Measurements from ENCODE around the gene ASPG. TPM values are rescaled to one million over a fixed set of nuclear protein-coding genes. Genes with fewer than 3 reads are reported as not detected.

The ASPG gene
- total and polyA plus RNA-seq, 2 of the 13 experiments (the other 11 are each of a cell fraction or from before 2014, with no cell fraction given), result not detected

DNA sequence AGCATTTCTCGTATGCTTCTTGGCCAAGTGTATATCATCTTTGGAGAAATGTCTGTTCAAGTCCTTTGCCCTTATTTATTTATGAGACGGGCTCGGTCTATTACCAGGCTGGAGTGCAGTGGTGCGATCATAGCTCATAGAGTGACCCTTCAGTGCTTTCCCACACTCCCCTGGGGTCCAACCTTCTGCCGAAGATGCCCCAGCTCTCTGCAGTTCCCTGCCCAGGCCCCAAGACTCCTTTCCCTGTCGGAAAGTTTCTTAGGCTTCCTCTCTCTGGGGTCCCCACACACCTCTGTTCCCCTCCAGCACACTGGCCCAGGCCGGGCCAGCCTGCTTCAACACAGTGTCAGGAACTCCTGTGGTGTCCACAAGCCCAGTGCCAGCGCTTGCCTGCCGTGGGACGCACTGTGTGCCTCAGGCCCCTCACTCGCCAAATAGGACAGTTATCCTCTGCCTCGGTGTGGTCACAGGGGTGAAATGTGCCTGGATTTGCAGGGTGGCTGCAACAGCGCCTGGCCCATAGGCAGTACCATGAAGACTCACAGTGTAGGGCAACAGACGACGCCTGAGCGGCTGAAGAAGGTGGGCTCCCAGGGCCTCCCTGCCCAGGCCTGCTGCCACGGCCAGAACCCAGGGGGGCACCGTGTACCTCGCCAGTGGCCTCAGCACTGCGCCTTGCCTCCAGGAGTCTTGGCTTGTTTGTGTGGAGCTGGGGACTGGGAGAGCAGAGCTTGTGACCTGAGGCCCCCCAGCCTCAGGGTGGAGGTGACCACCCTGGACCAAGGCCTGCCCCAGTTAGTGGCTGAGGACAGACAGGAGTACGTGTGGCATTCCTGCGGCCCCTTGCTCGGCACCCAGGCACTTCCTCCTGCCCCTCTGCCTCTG, 4.9 kb upstream of the ASPG start (continued):
- TF ChIP-seq, protein P1, sequence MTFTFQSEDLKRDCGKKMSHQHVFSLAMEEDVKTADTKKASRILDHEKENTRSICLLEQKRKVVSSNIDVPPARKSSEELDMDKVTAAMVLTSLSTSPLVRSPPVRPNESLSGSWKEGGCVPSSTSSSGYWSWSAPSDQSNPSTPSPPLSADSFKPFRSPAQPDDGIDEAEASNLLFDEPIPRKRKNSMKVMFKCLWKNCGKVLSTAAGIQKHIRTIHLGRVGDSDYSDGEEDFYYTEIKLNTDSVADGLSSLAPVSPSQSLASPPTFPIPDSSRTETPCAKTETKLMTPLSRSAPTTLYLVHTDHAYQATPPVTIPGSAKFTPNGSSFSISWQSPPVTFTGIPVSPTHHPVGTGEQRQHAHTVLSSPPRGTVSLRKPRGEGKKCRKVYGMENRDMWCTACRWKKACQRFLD (CRISPR knock-in tag; IDR thresholded peaks at IDR 0.05; ENCODE audit: borderline replicate concordance), result no peak
- no peak for TF ChIP-seq ZNF577 (CRISPR knock-in tag; IDR thresholded peaks at IDR 0.05; ENCODE audit: borderline replicate concordance, low read depth)

DNA sequence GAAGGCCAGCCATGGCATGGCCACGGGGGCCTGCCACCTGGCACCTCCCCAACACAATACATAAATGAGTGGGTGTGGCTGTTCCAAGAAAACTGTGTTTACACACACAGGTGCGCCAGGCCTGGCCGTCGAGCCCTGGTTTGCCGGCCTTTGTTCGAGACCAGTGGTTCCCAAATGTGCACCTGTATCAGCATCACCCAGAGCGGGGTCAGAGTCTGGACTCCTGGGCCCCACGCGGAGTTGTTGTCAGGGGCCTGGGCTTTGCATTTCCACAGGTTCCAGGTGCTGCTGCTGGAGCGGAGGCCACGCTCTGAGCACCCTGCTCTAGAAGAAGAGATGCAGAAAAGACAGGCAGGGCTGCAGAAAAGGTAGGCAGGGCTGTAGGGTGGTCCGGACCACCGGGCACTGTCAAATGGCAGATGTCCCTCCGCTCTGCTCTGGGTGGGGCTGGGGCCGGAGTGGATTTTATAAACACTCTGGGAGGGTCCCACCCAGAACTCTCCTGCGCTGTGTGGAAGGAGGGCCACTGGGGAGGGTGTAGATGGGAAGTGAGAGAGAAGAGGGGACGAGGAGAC, 4.2 kb upstream of the ASPG start:
- POLR2A ChIA-PET, result no interaction called here
- 21% methylated on average over 11 of the region's 17 CpGs for WGBS (ENCODE audit: low lambda C conversion rate)
- no peak overlapping the region for H3K9ac ChIP-seq (ENCODE audit: insufficient read depth, low read depth, low read length)

More for the DNA sequence above, 4.2 kb upstream of the ASPG start:
- H3K9me3 ChIP-seq (ENCODE audit: low read length), result no peaks in the 10 kb centered on the region
- H2AFZ ChIP-seq (ENCODE audit: low read length), result no peak overlapping the region
- CTCF ChIA-PET (ENCODE audit: low intra/inter-chr PET ratio, low total read pairs), result no interaction called here
- no peak overlapping the region for H3K4me3 ChIP-seq (replicated peaks in 1 of 3; ENCODE audit: insufficient read depth in 1 of 3, low read depth in 2 of 3, low read length in 3 of 3)
- no peak for FAIRE-seq
- TF ChIP-seq, protein P2, sequence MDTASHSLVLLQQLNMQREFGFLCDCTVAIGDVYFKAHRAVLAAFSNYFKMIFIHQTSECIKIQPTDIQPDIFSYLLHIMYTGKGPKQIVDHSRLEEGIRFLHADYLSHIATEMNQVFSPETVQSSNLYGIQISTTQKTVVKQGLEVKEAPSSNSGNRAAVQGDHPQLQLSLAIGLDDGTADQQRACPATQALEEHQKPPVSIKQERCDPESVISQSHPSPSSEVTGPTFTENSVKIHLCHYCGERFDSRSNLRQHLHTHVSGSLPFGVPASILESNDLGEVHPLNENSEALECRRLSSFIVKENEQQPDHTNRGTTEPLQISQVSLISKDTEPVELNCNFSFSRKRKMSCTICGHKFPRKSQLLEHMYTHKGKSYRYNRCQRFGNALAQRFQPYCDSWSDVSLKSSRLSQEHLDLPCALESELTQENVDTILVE (CRISPR knock-in tag; IDR thresholded peaks at IDR 0.05), result no peak
- TF ChIP-seq TFAP4 (IDR thresholded peaks at IDR 0.05; ENCODE audit: borderline replicate concordance, low read depth), result no peak
- TF ChIP-seq FOSL2 (CRISPR knock-in tag; IDR thresholded peaks at IDR 0.05), result no peak
- TF ChIP-seq NRL (CRISPR knock-in tag; IDR thresholded peaks at IDR 0.05; ENCODE audit: borderline replicate concordance), result no peak
- TF ChIP-seq, protein P3, sequence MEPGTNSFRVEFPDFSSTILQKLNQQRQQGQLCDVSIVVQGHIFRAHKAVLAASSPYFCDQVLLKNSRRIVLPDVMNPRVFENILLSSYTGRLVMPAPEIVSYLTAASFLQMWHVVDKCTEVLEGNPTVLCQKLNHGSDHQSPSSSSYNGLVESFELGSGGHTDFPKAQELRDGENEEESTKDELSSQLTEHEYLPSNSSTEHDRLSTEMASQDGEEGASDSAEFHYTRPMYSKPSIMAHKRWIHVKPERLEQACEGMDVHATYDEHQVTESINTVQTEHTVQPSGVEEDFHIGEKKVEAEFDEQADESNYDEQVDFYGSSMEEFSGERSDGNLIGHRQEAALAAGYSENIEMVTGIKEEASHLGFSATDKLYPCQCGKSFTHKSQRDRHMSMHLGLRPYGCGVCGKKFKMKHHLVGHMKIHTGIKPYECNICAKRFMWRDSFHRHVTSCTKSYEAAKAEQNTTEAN (CRISPR knock-in tag; conservative IDR thresholded peaks at IDR 0.05), result no peak
- TF ChIP-seq ZNF160 (CRISPR knock-in tag; IDR thresholded peaks at IDR 0.05), result no peak
- no peak for TF ChIP-seq CBX1 (IDR thresholded peaks at IDR 0.05; ENCODE audit: low read depth)
- TF ChIP-seq MAFF (IDR thresholded peaks at IDR 0.05; ENCODE audit: low read depth, low read length), result no peak
- H3K79me2 ChIP-seq (ENCODE audit: insufficient read depth, low read length), result no peaks in the 10 kb centered on the region
- no TSS peak for BruUV-seq (replicated peaks)
- intact Hi-C loops (cut with micrococcal nuclease; ENCODE audit: unreplicated experiment) (no loop called here), in situ Hi-C loops (cut with HindIII; ENCODE audit: extremely low pct_ligation_motif_present, low pct_unique_long_range_greater_than_20kb) (no loop called here)
- H4K20me1 ChIP-seq (ENCODE audit: insufficient read depth, low read length), result no peaks in the 10 kb centered on the region
- H3K27me3 ChIP-seq (ENCODE audit: control insufficient read depth in 1 of 2, insufficient read depth in 2 of 2, low read length in 2 of 2), result peaks cover 0 to 34% of the 10 kb centered on the region in 2 experiments; a peak in 4 of 5 replicates
- H3K4me2 ChIP-seq (ENCODE audit: low read depth, low read length), result no peak overlapping the region
- no peak for ATAC-seq
- H3K27ac ChIP-seq (ENCODE audit: extremely low read length, insufficient read depth, low read length), result no peak overlapping the region
- H3K4me1 ChIP-seq (ENCODE audit: insufficient read depth, low read length), result no peaks in the 10 kb centered on the region
- DNase-seq (ENCODE audit: low spot score), result no peak
- no peaks in the 10 kb centered on the region for H3K36me3 ChIP-seq (replicated peaks in 1 of 2; ENCODE audit: control insufficient read depth in 1 of 2, insufficient read depth in 2 of 2, low read length in 2 of 2)

All from HepG2 (cell line).